GM10266 (cell line): ENCODE measurements around the gene RMI1.

Experiments
- DNase-seq: peaks from one replicate; pipeline ENCODE4 v3.0.0; 2012; ENCODE audit errors: extremely low spot score
- TF ChIP-seq, protein P1 (sequence below): IDR thresholded peaks from 2 replicates; pipeline ENCODE4 v1.5.1; 2012; ENCODE audit warnings: mild to moderate bottlenecking, low read depth; ENCODE audit not compliant: control insufficient read depth, insufficient read depth; ENCODE audit errors: missing control alignments

RMI1 gene

GRCh38 chr9:83967073-83967472 is 13.5 kb upstream of the RMI1 start:
- TF ChIP-seq, protein P1, sequence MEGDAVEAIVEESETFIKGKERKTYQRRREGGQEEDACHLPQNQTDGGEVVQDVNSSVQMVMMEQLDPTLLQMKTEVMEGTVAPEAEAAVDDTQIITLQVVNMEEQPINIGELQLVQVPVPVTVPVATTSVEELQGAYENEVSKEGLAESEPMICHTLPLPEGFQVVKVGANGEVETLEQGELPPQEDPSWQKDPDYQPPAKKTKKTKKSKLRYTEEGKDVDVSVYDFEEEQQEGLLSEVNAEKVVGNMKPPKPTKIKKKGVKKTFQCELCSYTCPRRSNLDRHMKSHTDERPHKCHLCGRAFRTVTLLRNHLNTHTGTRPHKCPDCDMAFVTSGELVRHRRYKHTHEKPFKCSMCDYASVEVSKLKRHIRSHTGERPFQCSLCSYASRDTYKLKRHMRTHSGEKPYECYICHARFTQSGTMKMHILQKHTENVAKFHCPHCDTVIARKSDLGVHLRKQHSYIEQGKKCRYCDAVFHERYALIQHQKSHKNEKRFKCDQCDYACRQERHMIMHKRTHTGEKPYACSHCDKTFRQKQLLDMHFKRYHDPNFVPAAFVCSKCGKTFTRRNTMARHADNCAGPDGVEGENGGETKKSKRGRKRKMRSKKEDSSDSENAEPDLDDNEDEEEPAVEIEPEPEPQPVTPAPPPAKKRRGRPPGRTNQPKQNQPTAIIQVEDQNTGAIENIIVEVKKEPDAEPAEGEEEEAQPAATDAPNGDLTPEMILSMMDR: no peak
- no peak for DNase-seq

- TF ChIP-seq, protein P1: no peak
- no peak for DNase-seq
These were observed 11.0 kb upstream of the RMI1 start for GRCh38 chr9:83969602-83970001.

GRCh38 chr9:83971485-83971884 is 9.1 kb upstream of the RMI1 start:
- no peak for DNase-seq
- TF ChIP-seq, protein P1: no peak

GRCh38 chr9:83972286-83972685 is 8.3 kb upstream of the RMI1 start:
- no peak for DNase-seq
- TF ChIP-seq, protein P1: no peak

DNA sequence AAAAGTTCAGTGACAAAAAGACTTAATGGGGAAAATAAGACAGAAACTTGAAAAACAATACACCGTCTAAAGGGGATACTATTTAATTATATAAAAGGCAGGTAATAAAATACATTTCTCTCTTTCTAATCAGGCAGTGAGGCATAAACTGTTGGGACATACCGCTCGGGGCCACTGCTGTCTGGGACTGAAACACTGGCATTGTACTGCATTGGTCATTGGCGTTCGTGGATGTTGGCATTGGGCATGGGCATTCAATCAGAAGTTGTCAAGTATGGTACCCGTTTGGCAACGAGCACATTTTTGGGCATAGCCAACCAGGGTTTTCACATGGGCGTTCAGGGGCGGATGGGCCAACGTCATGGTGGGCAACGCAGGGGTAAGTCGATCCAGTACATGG is 5.3 kb upstream of the RMI1 start:
- DNase-seq: no peak
- TF ChIP-seq, protein P1: no peak

DNA sequence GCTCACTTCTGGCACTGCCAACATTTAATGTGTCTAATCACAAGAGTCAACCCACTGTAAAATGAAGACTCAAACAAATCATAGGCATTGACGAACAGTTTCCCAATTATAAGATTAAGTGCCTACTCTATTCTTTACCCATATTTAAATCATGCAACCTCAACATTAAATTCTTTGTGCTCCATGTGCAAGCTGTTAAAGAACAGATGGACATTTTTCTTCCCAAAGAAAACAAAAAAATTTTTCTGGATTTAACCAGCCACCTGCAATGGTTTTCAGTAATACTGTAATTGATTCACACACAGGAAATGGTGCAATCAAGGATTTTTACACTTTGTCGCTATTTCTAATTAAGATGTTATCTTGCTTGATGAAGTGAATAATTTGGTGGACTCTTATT is 4.2 kb upstream of the RMI1 start:
- no peak for DNase-seq
- TF ChIP-seq, protein P1: no peak

GRCh38 chr9:83977196-83977595 is 3.4 kb upstream of the RMI1 start:
- DNase-seq: no peak
- TF ChIP-seq, protein P1: no peak
